Activated naive CD4-positive, alpha-beta T cell treated with anti-CD3 and anti-CD28 coated beads, Interleukin-2, amount 50 U/mL, for 16 hours (primary cell): ENCODE measurements around the gene FAM193A.
"Not testable (repeated sequence)": the region's sequence is repeated elsewhere in the genome, so short reads cannot be mapped to it uniquely, and the experiment has no call there.

Experiments used
- DNase-seq: peaks from one replicate; pipeline ENCODE4 v3.0.0-alpha.2; 2020

FAM193A gene

DNA sequence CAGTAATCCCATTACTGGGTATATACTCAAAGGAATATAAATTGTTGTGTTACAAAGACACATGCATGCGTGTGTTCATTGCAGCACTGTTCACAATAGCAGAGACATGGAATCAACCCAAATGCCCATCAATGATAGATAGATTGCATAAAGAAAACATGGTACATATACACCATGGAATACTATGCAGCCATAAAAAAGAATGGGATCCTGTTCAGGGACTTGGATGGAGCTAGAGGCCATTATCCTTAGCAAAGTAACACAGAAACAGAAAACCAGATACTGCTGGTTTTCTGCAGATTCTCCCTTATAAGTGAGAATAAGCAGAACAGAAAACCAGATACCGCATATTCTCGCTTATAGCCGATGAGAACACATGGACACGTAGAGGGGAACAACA lies 43.5 kb downstream of the FAM193A start:
- no peak for DNase-seq

DNA sequence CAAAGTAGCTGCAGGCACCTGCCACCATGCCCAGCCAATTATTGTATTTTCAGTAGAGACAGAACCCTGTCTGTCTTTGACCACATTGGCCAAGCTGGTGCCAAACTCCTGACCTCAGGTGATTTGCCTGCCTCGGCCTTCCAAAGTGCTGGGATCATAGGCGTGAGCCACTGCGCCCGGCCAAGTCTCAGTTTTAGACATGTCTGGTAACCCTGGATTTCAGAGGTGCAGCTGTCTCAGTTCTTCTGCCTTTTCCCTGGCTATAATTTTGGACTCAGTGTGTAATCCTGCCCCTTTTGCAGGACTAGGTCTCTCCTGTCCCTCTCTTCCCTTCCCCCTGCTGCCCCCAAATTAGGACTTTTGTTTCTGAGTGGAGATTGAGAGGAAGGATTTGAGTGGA lies 46.6 kb downstream of the FAM193A start:
- no peak for DNase-seq

DNA sequence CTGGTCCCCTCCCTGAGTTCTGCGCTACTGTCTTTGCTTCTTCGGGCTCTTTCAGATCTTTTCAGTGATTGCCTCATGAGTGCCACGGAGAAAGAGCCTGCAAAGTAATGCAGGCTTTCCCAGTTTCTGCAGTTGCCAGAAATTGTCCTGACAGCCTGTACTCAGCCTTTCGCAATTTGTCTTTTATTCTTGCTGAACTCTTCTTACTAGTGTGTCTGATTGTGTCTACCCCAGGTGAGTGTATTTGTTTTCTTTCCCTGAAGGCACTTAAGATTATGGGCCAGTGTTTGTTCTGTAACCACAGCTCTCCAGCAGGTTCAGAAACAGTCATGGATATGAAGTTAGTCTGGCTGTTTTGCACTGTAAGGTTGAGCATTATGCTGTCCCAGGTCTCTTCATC lies 47.1 kb downstream of the FAM193A start:
- DNase-seq: no peak

DNA sequence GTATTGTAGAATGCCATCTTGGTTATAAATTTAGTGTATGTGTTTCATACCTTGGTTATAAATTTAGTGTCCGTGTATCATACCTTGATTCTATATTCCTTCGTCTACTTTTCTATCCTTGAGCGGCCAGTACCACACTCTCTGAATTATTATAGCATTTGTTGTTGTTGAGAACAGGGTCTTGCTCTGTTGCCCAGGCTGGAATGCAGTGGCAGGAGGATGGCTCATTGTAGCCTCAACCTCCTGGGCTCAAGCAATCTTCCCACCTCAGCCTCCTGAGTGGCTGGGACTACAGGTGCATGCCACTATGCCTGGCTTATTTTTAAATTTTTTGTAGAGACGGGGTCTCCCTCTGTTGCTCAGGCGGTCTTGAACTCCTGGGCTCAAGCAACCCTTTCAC lies 50.1 kb downstream of the FAM193A start:
- no peak for DNase-seq

DNA sequence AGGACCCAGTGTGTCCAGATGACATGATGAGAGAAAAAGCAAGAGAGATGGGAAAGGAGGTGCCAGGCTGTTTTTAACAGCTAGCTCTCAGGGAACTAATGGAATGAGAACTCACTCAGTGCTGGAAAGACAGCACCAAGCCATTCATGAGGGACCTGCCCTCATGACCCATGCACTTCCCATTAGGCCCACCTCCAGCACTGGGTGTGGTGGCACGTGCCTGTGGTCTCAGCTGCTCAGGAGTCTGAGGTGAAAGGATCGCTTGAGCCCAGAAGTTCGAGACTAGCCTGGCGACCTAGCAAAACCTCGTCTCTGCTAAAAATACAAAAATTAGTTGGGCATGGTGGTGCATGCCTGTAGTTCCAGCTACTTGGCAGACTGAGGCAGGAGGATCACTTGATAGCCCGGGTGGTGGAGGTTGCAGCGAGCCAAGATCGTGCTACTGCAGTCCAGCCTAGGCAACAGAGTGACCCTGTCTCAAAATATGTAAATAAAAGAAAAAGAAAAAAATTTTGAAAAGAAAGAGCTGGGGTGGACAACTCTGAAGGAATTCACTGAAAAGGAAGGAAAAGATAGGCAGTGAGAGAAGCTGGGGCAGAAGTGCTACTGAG lies 50.9 kb downstream of the FAM193A start:
- no peak for DNase-seq

DNA sequence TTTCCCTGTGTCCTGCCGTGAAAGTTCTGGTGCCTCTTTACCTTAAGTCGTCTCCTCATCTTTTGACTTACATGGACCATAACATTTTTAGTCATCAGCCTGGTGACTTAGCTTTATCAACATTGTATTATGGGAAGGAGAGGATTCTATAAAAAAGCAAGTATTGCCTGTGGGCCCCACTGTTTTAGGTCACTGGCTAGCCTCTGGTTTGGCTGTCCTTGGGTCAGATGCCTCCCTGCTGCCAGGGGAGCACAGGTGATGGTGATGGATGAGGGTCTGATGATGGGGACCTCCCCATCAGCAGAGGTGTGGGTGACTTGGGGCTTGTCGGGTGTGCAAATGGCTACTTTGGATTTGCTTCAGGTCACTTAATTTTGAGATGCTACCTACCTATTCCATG lies 51.8 kb downstream of the FAM193A start:
- no peak for DNase-seq

DNA sequence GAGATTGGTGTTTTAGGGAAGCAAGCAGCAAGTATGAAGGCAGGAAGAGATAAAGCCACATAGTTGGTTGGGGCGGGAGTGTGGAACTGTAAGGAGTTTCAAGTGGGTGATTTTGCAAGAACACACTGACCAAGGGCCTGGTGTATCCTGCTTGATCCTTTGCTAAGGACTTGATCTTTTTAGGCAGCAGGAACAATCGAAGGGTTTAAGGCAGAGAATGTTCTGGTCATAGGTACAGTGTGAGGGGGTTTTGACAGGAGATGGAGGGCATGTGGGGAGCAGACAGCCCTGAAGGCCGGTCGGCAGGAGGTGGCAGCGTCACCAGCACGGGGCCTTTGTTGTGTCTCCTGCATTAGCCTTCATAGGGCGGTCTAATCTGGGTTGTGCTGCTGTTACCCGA lies 54.7 kb downstream of the FAM193A start:
- no peak for DNase-seq

DNA sequence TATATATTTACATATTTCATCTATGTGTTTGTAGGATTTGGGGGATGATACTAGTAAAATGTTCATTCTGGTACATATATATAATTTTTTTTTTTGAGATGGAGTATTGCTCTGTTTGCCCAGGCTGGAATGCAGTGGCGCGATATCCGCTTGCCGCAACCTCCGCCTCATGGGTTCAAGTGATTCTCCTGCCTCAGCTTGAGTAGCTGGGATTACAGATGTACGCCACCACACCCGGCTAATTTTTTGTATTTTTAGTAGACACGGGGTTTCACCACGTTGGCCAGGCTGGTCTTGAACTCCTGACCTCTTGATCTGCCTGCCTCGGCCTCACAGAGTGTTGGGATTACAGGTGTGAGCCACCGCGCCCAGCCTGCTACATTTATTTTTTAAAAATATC lies 55.6 kb downstream of the FAM193A start:
- not testable (repeated sequence) for DNase-seq

DNA sequence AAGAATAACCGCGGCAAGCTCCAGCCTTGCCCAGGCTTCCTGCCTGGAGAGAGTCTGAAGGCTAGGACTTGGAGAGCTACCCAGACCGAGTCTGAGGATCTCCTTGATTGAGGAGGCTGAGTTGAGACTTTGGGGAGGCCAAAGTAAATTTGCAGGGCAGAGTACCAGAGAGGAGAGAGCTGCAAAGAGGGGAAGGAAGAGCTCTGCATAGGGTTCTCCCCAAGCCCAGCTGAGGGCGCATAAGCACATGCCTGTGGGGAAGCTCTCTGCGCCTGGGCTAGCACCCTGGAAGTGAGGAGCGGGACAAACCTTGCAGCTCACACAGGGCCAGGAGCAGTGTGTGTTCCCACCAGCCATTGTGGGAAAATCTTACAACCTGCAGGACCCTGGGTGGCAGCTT lies 56.1 kb downstream of the FAM193A start:
- no peak for DNase-seq

DNA sequence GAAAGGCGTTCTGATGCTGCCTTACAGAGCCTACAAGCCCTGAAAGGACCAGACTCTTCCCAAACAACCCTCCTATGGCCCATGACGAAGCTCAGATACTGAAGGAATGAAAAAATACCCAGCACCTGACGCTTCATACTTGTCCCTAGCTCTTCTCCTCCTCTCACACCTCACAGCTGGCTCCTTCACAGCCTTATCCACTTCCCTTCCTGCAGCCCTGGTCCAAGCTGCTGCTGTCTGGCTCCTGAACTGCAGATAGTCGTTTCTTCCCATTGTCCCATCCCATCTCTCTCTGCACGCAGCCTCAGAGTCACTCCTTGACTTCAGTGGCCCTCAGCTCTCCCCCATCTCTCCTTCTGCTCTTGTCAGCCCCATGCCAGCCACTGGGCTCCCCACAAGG lies 56.6 kb downstream of the FAM193A start:
- no peak for DNase-seq

DNA sequence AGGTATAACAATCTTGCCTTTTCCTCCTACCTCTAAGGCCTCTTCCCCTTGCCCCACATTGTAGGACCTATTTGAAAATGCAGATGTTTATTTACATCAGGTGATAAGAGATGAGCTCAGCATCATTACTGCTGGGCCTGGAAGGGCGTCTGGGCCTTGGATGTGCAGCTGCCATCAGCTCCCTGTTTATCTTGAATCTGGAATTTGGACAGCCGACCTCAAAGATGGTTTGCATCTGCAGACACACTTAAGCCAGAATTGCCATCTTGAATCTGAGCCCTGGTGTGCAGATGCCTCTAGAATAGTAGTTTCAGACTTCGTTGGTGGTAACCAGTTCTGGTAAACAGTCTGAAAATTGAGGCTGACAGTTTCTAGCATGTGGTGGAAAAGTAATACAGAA lies 59.0 kb downstream of the FAM193A start:
- no peak for DNase-seq

DNA sequence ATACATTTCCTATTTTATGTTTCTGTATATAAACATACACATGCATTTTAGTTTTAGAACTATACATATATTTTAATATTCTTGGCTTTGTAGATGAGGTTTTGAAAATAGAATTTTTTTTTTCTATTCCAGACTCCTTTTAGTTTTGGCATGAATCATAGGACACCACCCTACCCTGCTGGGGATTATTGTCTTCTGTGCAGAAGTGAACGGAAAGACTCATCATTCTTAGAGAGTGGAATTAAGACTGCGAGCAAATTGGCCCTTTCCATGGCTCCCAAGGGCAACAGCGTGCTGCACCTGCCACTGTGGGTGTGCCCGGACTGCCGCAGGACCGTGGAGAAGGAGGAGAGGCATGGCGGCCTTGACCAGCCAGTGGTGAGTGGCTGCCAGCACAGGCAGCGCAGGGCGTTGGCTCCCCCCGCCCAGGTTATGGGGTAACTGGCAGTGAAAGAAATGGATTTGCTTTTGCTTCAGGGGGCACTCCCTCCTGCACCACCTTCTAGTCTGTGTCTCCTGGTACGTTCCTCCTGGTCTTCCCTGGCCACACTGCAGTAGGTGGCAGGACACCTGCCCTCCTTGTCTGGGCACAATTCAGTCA lies 59.6 kb downstream of the FAM193A start:
- no peak for DNase-seq

DNA sequence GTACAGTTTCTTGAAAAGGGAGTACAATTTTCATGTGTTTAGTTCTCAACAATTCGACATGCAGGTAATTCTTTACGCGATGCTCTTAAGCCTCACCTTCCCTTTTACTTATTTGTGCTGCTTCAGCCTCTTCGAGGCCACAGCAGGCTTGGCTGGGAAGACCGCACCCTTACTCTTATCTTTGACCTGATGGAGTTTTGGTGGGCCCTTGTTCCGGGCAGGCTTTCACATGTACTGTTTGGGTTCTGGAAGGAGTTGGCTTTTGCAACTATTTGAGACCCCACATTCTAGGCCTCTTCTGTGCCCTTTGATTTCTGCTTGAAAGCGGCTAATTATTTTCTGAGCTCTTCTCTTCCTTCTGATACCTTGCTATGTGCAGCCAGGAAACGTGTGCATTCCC lies 60.2 kb downstream of the FAM193A start:
- no peak for DNase-seq

DNA sequence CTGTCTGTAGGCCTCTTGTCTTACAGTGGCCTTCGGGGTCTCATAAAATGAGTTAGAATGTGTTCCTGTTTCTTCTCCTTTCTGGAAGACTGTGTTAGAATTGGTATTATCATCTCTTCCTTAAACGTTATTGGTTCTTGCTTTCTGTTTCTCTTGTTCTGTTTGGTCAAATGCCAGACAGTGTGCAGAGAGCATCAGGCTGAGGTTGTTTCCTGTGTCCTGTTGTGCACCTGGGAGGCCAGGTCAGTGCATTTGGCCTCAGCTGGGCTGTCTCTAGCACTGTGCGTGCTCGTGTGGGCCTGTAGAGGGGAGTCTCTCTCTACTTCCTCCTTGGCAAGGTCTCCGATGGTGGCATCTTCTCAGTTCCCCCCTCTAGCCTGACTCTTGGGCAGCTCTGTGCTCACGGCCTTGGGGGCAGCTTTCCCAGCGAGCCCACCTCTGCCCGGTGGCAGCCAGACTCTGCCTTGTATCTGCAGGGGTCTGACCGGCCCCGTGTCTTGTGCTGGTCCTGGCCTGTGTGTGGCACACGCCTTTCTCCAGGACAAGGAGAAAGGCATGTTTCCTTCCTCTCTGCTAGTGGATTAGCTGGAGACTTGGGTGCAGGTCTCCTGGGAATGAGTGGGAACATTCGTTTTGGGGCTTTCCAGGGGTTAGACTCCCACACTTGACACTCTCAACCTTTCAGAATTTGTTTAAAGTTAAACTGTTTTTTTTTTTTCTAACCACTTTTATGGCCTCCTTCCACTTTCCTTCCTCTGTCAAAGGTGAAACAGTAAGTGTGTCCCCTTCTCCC lies 62.3 kb downstream of the FAM193A start:
- no peak for DNase-seq

DNA sequence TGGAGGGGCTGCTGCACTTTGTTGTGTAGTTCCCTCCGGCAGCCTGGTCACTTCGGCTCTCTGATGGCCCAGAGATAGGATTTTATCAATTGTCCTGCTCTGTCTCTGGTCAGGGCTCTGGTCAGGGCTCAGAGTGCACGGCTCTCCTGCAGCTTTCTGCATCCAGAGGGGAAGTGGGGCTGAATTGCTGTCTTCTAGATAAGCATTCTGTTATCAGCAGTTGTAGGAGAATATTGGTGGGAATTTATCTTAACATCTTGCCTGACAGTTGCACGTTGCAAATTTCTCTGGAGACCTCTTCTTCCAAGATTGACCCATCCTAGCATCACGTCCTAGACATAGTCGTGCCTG lies 62.8 kb downstream of the FAM193A start:
- DNase-seq: no peak

DNA sequence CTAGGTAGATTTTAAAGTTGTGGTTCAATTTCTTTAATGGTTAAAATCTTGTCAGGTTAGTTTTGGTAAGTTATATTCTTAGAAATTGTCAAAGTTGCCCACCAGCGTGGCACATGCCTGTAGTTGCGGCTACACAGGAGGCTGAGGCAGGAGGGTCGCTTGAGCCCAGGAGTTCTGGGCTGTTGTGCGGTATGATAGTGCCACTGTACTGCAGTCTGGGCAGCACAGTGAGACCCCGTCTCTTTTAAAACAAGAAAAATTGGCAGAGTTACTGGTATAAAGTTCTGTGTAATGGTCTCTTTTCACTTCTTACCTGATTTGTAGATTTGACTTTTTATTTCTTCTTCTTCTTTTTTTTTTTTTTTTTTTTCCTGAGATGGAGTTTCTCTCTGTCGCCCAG lies 64.4 kb downstream of the FAM193A start:
- DNase-seq: no peak

DNA sequence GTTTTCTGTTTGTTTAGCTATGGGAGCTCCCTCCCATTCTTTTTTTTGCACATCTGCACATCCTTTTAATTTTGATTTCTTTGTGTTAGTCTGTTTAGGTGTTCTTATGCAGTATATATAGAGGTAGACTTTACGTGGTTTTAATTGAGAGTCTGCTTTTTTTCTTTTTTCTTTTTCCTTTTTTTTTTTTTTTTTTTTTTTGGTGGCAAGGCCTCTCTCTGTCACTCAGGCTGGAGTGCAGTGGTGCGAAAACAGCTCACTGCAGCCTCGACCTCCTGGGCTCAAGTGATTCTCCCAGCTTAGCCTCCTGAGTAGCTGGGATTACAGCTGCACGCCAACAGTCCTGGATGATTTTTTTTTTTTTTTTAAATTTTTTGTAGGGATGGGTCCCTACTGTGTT lies 68.2 kb downstream of the FAM193A start:
- DNase-seq: no peak

DNA sequence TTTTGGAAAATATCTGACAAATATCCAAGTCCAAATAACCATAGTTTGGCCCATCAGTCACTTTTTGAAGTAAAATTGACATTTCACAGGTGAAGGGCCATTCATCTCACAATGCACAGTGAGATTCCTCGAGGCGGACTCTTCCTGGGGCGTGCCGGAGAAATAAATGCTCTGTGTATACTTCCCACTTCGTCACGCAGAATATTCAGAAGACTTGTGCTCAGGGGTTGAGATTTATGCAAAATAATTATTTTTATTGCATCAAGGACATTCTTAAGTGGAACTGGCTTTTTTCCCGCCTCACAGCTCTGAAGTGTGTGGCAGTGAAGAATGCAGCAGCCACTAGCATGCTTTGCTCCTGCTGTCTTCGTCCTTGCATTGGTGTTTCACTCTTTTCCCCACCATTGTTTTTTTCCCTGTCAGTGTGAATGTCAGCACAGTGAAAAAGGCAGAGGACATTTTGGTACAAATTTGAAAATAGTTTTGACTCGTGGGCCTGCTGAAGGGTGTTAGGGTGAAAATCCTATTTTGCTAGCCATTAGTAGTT lies 70.6 kb downstream of the FAM193A start:
- no peak for DNase-seq

DNA sequence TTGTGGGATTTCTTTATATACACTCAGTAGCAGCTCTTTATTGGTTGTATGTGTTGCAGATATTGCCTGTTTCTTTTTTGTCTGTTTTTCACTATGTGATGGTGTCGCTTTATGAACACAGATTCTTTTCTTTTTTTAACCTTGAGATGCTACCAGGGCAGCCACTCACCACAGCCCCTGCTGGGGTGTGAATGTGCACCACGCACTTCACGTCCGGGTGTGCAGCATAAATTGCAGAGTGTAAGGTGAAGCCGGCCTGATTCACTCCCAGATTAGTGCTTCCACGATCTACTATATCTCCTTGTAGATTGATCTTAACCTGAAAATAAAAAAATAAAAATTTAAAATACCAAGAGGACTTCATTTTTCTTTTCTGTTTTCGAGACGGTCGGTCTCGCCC lies 71.4 kb downstream of the FAM193A start:
- DNase-seq: no peak

DNA sequence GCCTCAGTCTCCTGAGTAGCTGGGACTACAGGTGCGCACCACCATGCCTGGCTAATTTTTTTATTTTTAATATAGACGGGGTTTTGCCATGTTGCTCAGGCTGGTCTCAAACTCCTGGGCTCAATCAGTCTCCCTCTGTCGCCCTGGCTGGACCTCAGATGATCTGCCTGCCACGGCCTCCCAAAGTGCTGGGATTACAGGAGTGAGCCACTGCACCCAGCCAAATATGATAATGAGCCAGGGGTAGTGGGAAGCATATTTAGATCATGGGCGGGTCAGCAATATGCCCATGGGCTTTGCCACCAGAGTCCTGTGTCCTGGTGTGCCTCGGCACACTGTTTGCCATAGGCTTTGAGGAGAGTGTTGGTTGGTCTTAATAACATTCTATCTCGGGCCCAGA lies 71.8 kb downstream of the FAM193A start:
- no peak for DNase-seq

DNA sequence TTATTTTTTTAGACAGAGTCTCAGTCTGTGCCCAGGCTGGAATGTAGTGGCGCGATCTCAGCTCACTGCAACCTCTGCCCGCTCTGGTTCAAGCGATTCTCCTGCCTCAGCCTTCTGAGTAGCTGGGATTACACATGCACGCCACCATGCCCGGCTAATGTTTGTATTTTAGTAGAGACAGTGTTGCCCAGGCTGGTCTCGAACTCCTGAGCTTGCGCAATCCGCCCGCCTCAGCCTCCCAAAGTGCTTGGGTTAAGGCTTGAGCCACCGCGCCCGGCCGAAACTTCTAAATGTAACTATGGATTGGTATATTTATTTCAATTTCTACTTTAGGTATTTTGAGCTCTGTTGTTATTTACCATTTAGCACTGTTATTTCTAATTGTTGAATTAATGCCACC lies 79.4 kb downstream of the FAM193A start:
- no peak for DNase-seq

DNA sequence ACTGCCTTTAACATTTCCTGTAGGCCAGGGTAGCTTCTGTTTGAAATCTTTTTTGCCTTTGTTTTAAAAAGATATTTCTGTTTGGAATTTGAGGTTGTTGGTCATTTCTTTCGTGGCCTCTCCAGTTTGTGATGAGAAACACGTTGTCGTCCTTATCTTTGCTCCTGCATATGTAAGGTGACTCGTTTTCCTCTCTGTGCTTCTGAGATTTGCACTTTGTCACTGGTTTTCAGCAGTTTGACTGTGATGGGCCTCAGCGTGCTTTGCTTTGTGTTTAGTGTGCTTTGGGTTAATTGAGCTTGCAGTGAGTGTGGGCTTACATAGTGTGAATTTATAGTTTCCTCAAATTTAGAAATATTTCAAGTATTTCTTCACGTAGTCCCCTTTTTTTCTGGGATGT lies 81.5 kb downstream of the FAM193A start:
- DNase-seq: no peak

DNA sequence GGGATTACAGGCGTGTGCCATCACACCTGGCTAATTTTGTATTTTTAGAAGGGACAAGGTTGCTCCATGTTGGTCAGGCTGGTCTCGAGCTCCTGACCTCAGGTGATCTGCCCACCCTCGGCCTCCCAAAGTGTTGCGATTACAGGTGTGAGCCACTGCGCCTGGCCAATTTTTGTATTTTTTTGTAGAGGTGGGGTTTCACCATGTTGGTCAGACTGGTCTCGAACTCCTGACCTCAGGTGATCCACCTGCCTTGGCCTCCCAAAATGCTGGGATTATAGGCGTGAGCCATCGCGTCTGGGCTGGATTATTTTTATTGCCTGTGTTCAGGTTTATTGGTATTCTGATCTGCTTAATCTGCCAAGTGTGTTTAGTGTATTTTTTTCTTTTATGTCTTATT lies 82.3 kb downstream of the FAM193A start:
- DNase-seq: not testable (repeated sequence)

DNA sequence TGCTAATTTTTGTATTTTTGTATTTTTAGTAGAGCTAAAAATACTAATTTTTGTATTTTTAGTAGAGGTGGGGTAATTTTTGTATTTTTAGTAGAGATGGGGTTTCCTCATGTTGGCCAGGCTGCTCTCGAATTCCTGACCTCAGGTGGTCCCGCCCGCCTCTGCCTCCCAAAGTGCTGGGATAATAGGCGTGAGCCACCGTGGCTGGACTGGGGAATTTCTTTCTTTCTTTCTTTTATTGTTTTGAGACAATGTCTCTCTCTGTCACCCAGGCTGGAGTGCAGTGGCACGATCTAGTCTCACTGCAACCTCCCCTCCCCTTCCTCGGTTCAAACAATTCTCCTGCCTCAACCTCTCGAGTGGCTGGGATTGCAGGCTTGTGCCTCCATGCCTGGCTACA lies 83.0 kb downstream of the FAM193A start:
- DNase-seq: no peak
